ENCODE measurements around the gene FSIP1.

DNA sequence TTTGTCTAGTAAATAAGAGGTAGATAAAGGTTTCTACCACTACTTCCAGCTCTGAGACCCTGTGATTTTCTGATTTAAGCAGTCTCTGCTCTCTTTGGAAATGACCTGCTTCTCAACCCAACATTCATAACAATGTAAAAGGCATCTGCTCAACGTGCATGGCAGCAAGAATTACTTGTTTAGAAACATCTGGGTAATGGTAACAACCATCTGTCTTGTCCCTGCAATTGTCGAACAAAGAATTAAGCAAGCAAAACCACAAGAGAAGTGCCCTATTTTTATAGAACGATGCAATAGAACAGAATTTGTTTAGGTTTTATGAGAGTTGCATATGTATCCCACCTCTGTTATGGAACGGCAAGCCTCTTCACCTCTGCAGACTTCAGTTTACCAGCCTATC, 7.1 kb upstream of the FSIP1 start:
- TF ChIP-seq EP300 (IDR thresholded peaks at IDR 0.05; ENCODE audit: low read depth) (no peak), CTCF (IDR thresholded peaks at IDR 0.05) (no peak)
